Spinal cord (tissue), 4 donors: Measurements from ENCODE around the gene ELOVL4. TPM values are rescaled to one million over a fixed set of nuclear protein-coding genes. Genes with fewer than 3 reads are reported as not detected.

Experiments
- polyA plus RNA-seq, 2 donors: library from polyadenylated mRNA; unstranded; fragments of 120-200 nt; gene quantifications; one replicate each; pipeline ENCODE4 v1.2.1, GENCODE V29; 2013; ENCODE audit not compliant: insufficient read length in 2 of 2
- total RNA-seq, 2 donors: library from RNA; depleted of rRNA in 1 of 2; stranded (reverse); fragments of 120-200 nt in 1 of 2; fragments of >200 nt in 1 of 2; gene quantifications; one replicate each; pipeline versions ENCODE4 v1.2.3 to v1.2.4, GENCODE V29; 2013 to 2014

The ELOVL4 gene
- total and polyA plus RNA-seq, 4 donors: 11.0 to 78.2 (median 63.4) TPM

Other genes starting within 250 kb of the ELOVL4 start
- gene TTK, start 57.1 kb upstream of the ELOVL4 start, total RNA-seq: 10 to 100 TPM; 11.4 to 14.0 TPM
- 1 to 10 TPM; 7.8 to 10.0 TPM for gene TTK, start 57.1 kb upstream of the ELOVL4 start, polyA plus RNA-seq
- gene BCKDHB, start 159.1 kb upstream of the ELOVL4 start, total RNA-seq: 10 to 100 TPM; 29.1 to 36.0 TPM
- gene BCKDHB, start 159.1 kb upstream of the ELOVL4 start, polyA plus RNA-seq: 10 to 100 TPM; 22.9 to 28.6 TPM